OCI-LY7 (cell line): Measurements from ENCODE around the gene GTF2I. TPM values are rescaled to one million over a fixed set of nuclear protein-coding genes. Genes with fewer than 3 reads are reported as not detected.
"Not testable (repeated sequence)": the region's sequence is repeated elsewhere in the genome, so short reads cannot be mapped to it uniquely, and the experiment has no call there.

Experiments used
- BruUV-seq: library from RNA; stranded (reverse); fragments of 400-500 nt; replicated peaks from 2 replicates; lab custom pipeline; 2021; lab: Mats Ljungman, UMichigan
- CTCF ChIA-PET: fragments of 300-600 bp; sonication (Branson Sonifier 250); formaldehyde crosslinking; loops from one replicate; lab custom pipeline; 2022; ENCODE audit warnings: antibody characterized with exemption; ENCODE audit not compliant: unreplicated experiment; lab: Charles Lee
- POLR2A ChIA-PET: fragments of 300-600 bp; sonication (Branson Sonifier 250); formaldehyde crosslinking; loops from one replicate; lab custom pipeline; 2022; ENCODE audit warnings: antibody characterized with exemption; lab: Charles Lee
- DNase-seq: peaks from one replicate; pipeline ENCODE4 v3.0.0-alpha.2; 2015; ENCODE audit warnings: low spot score
- H2AFZ ChIP-seq: fragments of 200-600 bp; sonication (generic), shearing (Covaris generic); 2 replicates; pipeline ENCODE4 v1.6.1; 2014; ENCODE audit warnings: mild to moderate bottlenecking, antibody characterized with exemption, low read length, moderate library complexity
- H3K27ac ChIP-seq: fragments of 200-600 bp; sonication (generic); 2 replicates; pipeline ENCODE4 v1.5.1; 2014; ENCODE audit warnings: mixed run types, low read depth, mild to moderate bottlenecking, moderate library complexity, low read length, inconsistent platforms; ENCODE audit not compliant: poor library complexity, severe bottlenecking
- H3K36me3 ChIP-seq: fragments of 200-600 bp; sonication (generic); 2 replicates; pipeline ENCODE4 v1.6.1; 2014; ENCODE audit warnings: mild to moderate bottlenecking, antibody characterized with exemption, low read length, moderate library complexity, mixed read lengths; ENCODE audit not compliant: insufficient read depth
- H3K4me1 ChIP-seq: fragments of 200-600 bp; sonication (generic); 2 replicates; pipeline ENCODE4 v1.5.1; 2014; ENCODE audit warnings: mild to moderate bottlenecking, low read length; ENCODE audit not compliant: insufficient read depth, poor library complexity, severe bottlenecking
- H3K4me2 ChIP-seq: fragments of 200-600 bp; sonication (generic); 2 replicates; pipeline ENCODE4 v1.6.1; 2014; ENCODE audit warnings: mild to moderate bottlenecking, low read length
- H3K4me3 ChIP-seq: fragments of 200-600 bp; sonication (generic); 2 replicates; pipeline ENCODE4 v1.5.1; 2014; ENCODE audit warnings: mild to moderate bottlenecking, low read depth, low read length; ENCODE audit not compliant: poor library complexity, severe bottlenecking
- H3K79me2 ChIP-seq: fragments of 200-600 bp; sonication (generic); 2 replicates; pipeline ENCODE4 v1.6.1; 2016; ENCODE audit warnings: low read depth, mild to moderate bottlenecking, low read length, moderate library complexity, mixed read lengths; ENCODE audit not compliant: insufficient read depth
- H3K9me2 ChIP-seq: fragments of 200-600 bp; sonication (generic); 2 replicates; pipeline ENCODE4 v1.6.1; 2016; ENCODE audit warnings: mild to moderate bottlenecking, low read length, mixed read lengths; ENCODE audit not compliant: insufficient read depth
- H3K9me3 ChIP-seq: fragments of 200-600 bp; sonication (generic); 2 replicates; pipeline ENCODE4 v1.6.1; 2014; ENCODE audit warnings: mild to moderate bottlenecking, mixed run types, low read length, mixed read lengths
- H4K20me1 ChIP-seq: fragments of 200-600 bp; sonication (generic); 2 replicates; pipeline ENCODE4 v1.6.1; 2014; ENCODE audit warnings: mild to moderate bottlenecking, antibody characterized with exemption, low read length, moderate library complexity, mixed read lengths; ENCODE audit not compliant: insufficient read depth
- CTCF ChIP-seq: fragments of 200-600 bp; sonication (generic); conservative IDR thresholded peaks from 2 replicates; pipeline ENCODE4 v1.5.1; 2014; ENCODE audit warnings: mild to moderate bottlenecking, antibody characterized with exemption, low read length, moderate library complexity, mixed read lengths
- EZH2phosphoT487 ChIP-seq: fragments of 200-600 bp; sonication (generic); IDR thresholded peaks from 2 replicates; pipeline ENCODE4 v1.6.1; 2018; ENCODE audit warnings: low read depth, borderline replicate concordance, mild to moderate bottlenecking, mixed run types, antibody characterized with exemption, low read length, moderate library complexity, mixed read lengths
- intact Hi-C: fragments of 100-400 bp; cut with micrococcal nuclease; formaldehyde crosslinking; loops from one replicate; pipeline ENCODE4 v1.10.0; 2022; ENCODE audit not compliant: unreplicated experiment
- total RNA-seq, 2 experiments: library from RNA; depleted of rRNA in 1 of 2; stranded (reverse); fragments of >200 nt in 1 of 2; shearing (Covaris generic) in 1 of 2; gene quantifications; 2 replicates each; pipeline ENCODE4 v1.2.3, GENCODE V29; 2014 to 2022

Gene GTF2I
- total RNA-seq, 2 experiments from 2014 or later: 188 to 269 TPM

GRCh38 chr7:74684921-74685320, 27.4 kb downstream of the GTF2I start:
- Histone ChIP-seq H3K4me1 (no peaks in the 10 kb centered on the region), H2AFZ (no peak overlapping the region), H3K36me3 (peaks cover 75% of the 10 kb centered on the region), H3K9me2 (no peaks in the 10 kb centered on the region), H4K20me1 (no peaks in the 10 kb centered on the region; the same call in 1 of the 2 replicates), H3K4me3 (no peak overlapping the region), H3K27ac (no peak overlapping the region), H3K79me2 (peaks cover 97% of the 10 kb centered on the region), H3K4me2 (no peak overlapping the region), H3K9me3 (no peaks in the 10 kb centered on the region)
- no peak for DNase-seq
- ChIA-PET POLR2A (interaction anchor here (0.6 kb wide), 1 partner anchor 16 kb away, joined by 7 read pairs; no protein-coding TSS in a partner anchor), CTCF (no interaction called here)
- TF ChIP-seq CTCF (no peak), EZH2phosphoT487 (no peak)
- no TSS peak for BruUV-seq
- intact Hi-C loops: no loop called here

GRCh38 chr7:74690474-74690873, 33.0 kb downstream of the GTF2I start:
- BruUV-seq: no TSS peak
- DNase-seq: no peak
- ChIA-PET CTCF (no interaction called here), POLR2A (no interaction called here)
- no peak overlapping the region for H3K4me3 ChIP-seq
- H3K9me3 ChIP-seq: no peaks in the 10 kb centered on the region
- H2AFZ ChIP-seq: no peak overlapping the region
- peaks cover 53% of the 10 kb centered on the region for H3K79me2 ChIP-seq
- intact Hi-C loops: no loop called here
- no peaks in the 10 kb centered on the region for H3K4me1 ChIP-seq
- no peak overlapping the region for H3K4me2 ChIP-seq
- no peaks in the 10 kb centered on the region for H3K9me2 ChIP-seq
- no peak overlapping the region for H3K27ac ChIP-seq
- H4K20me1 ChIP-seq: no peaks in the 10 kb centered on the region; the same call in 1 of the 2 replicates
- peaks cover 79% of the 10 kb centered on the region for H3K36me3 ChIP-seq
- TF ChIP-seq EZH2phosphoT487 (no peak), CTCF (no peak)

- BruUV-seq, H3K9me3 ChIP-seq, H3K9me2 ChIP-seq, H3K4me1 ChIP-seq, H2AFZ ChIP-seq, CTCF ChIA-PET, H3K4me2 ChIP-seq, H3K4me3 ChIP-seq, H3K27ac ChIP-seq, intact Hi-C loops, POLR2A ChIA-PET, H3K79me2 ChIP-seq, H4K20me1 ChIP-seq, DNase-seq: not testable (repeated sequence)
- peaks cover 98% of the 10 kb centered on the region for H3K36me3 ChIP-seq
Observed at GRCh38 chr7:74704419-74704818, 46.9 kb downstream of the GTF2I start.
